NT2/D1 (cell line): ENCODE measurements around the gene NEK1.

Source experiments
- SUZ12 ChIP-seq: IDR thresholded peaks from 2 replicates; pipeline ENCODE4 v1.6.1; 2011; ENCODE audit not compliant: insufficient read length, insufficient read depth; ENCODE audit errors: extremely low read depth
- YY1 ChIP-seq: IDR thresholded peaks from 2 replicates; pipeline ENCODE4 v1.6.1; 2011; ENCODE audit not compliant: insufficient read length, insufficient read depth
- ZNF274 ChIP-seq: IDR thresholded peaks from 2 replicates; pipeline ENCODE4 v1.6.1; 2011; ENCODE audit warnings: mild to moderate bottlenecking, low read depth, low read length

- TF ChIP-seq ZNF274, result no peak
- TF ChIP-seq YY1, result no peak
- no peak for TF ChIP-seq SUZ12
Observed at GRCh38 chr4:169612871-169613859, 782 bp upstream of the NEK1 start.
